Activated T-cell treated with anti-CD3 and anti-CD28 coated beads, Interleukin-2, amount 50 U/mL, for 72 hours (primary cell): ENCODE measurements around the gene ITFG2. TPM values are rescaled to one million over a fixed set of nuclear protein-coding genes. Genes with fewer than 3 reads are reported as not detected.

Experiments
- ATAC-seq, 2 donors: fragments of 150-1000 bp; cut with Tn5 transposase; replicated peaks in 1 of 2; 2 replicates each; pipeline ENCODE4 v1.10.0; 2021; ENCODE audit warnings: moderate library complexity in 2 of 2, mild to moderate bottlenecking in 1 of 2
- DNase-seq, 2 donors: peaks; one replicate each; pipeline ENCODE4 v3.0.0; 2021 to 2022; ENCODE audit warnings: mixed read lengths in 1 of 2
- H3K27ac Mint-ChIP-seq: one replicate; pipeline ENCODE4 v1.8.0; 2022; ENCODE audit warnings: mild to moderate bottlenecking, moderate library complexity, mixed read lengths
- H3K27me3 Mint-ChIP-seq: one replicate; pipeline ENCODE4 v1.8.0; 2022; ENCODE audit warnings: low read depth, mixed read lengths
- H3K36me3 Mint-ChIP-seq, 2 donors: one replicate each; pipeline ENCODE4 v1.8.0; 2022; ENCODE audit warnings: mixed read lengths in 2 of 2, mild to moderate bottlenecking in 1 of 2; ENCODE audit not compliant: insufficient read depth in 2 of 2
- H3K4me1 Mint-ChIP-seq: one replicate; pipeline ENCODE4 v1.8.0; 2022; ENCODE audit warnings: low read depth, mixed read lengths
- H3K4me3 Mint-ChIP-seq, 2 donors: one replicate each; pipeline ENCODE4 v1.8.0; 2022; ENCODE audit warnings: mild to moderate bottlenecking in 2 of 2, mixed read lengths in 2 of 2, moderate library complexity in 2 of 2
- H3K9me3 Mint-ChIP-seq, 2 donors: one replicate each; pipeline ENCODE4 v1.8.0; 2022; ENCODE audit warnings: mixed read lengths in 2 of 2
- total RNA-seq, 2 donors: library from RNA; stranded (reverse); gene quantifications; one replicate each; pipeline ENCODE4 v1.2.3, GENCODE V29; 2022

Gene ITFG2
- total RNA-seq, 2 donors from 2014 or later: 19.2 to 20.3 TPM

- Mint-ChIP-seq H3K9me3 (no peaks in the 10 kb centered on the region), H3K4me3 (no peak overlapping the region), H3K4me1 (no peaks in the 10 kb centered on the region), H3K36me3 (peaks cover 0 to 7% of the 10 kb centered on the region in 2 donors), H3K27me3 (no peaks in the 10 kb centered on the region), H3K27ac (peak overlapping the region; percentile 66)
- DNase-seq (no peak), ATAC-seq (no peak)
These were observed 13.6 kb downstream of the ITFG2 start for GRCh38 chr12:2826036-2826435.

- no peaks in the 10 kb centered on the region for H3K27me3 Mint-ChIP-seq
- H3K4me1 Mint-ChIP-seq: no peaks in the 10 kb centered on the region
- ATAC-seq (no peak), DNase-seq (no peak)
- peaks cover 0 to 7% of the 10 kb centered on the region in 2 donors for H3K36me3 Mint-ChIP-seq
- no peaks in the 10 kb centered on the region for H3K9me3 Mint-ChIP-seq
- H3K4me3 Mint-ChIP-seq: no peak overlapping the region
- no peak overlapping the region for H3K27ac Mint-ChIP-seq
These were observed 14.4 kb downstream of the ITFG2 start for GRCh38 chr12:2826721-2827515.

GRCh38 chr12:2829275-2829674 lies 16.8 kb downstream of the ITFG2 start:
- ATAC-seq (no peak), DNase-seq (no peak)
- peaks cover 0 to 7% of the 10 kb centered on the region in 2 donors for H3K36me3 Mint-ChIP-seq
- H3K4me1 Mint-ChIP-seq: no peaks in the 10 kb centered on the region
- no peak overlapping the region for H3K27ac Mint-ChIP-seq
- no peaks in the 10 kb centered on the region for H3K27me3 Mint-ChIP-seq
- no peaks in the 10 kb centered on the region for H3K9me3 Mint-ChIP-seq
- no peak overlapping the region for H3K4me3 Mint-ChIP-seq

DNA sequence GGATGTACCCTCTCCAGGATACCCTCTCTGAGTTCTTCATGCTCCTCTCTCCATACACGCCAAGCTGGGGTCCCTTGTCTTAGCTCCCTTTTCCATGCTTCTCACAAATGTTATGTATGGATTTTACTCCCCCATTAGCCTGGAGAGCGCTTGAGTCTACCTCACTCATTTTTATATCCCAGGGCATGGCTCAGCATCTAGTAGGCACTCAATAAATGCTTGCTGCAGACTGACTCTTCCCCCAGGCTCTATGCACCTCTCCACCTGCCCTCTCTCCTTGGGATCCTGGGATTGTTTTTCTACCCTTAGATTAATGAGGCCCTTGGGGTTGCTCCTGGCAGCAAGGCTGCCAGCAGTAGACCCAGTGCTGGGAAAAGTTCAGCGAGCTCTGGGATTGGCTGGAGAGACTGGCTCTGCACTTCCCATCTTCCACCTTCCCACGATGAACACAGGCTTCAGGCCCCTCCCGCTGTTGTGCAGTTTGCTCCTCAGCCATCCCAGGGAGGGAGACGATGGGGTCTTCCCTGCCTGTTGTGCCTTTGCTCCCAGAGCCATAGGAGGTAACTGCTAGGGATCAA lies 20.2 kb downstream of the ITFG2 start:
- no peak for ATAC-seq
- H3K4me1 Mint-ChIP-seq: no peaks in the 10 kb centered on the region
- H3K27me3 Mint-ChIP-seq: no peaks in the 10 kb centered on the region
- no peak overlapping the region for H3K4me3 Mint-ChIP-seq
- peak overlapping the region; percentile 24 for H3K27ac Mint-ChIP-seq
- no peaks in the 10 kb centered on the region for H3K9me3 Mint-ChIP-seq
- DNase-seq: no peak
- peaks cover 2% of the 10 kb centered on the region in 2 donors for H3K36me3 Mint-ChIP-seq

DNA sequence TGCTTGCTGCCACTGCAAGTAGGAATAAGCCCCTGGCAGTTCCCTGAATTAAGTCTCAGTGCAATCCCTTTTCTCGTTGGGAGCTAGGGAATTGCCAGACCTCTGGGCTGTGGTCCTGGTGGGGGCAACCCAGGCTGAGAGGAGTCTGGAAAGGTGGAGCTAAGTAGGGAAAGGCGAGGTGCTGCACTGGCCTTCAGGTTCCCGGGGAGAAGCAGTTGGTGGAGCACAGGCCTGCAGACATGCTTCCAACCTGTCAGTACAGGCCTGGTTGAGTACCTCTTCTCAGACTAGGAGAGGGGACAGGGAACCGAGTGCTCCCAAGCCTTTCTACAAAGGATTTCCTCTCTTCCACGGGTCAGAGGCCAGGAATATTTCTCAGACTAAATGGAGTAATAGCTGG lies 20.9 kb downstream of the ITFG2 start:
- H3K27me3 Mint-ChIP-seq: no peaks in the 10 kb centered on the region
- no peaks in the 10 kb centered on the region for H3K9me3 Mint-ChIP-seq
- DNase-seq (no peak), ATAC-seq (no peak)
- no peaks in the 10 kb centered on the region for H3K4me1 Mint-ChIP-seq
- H3K27ac Mint-ChIP-seq: no peak overlapping the region
- no peak overlapping the region for H3K4me3 Mint-ChIP-seq
- H3K36me3 Mint-ChIP-seq: peaks cover 2% of the 10 kb centered on the region in 2 donors

GRCh38 chr12:2833810-2834209 lies 21.3 kb downstream of the ITFG2 start:
- DNase-seq (no peak), ATAC-seq (no peak)
- no peak overlapping the region for H3K4me3 Mint-ChIP-seq
- no peaks in the 10 kb centered on the region for H3K9me3 Mint-ChIP-seq
- H3K27ac Mint-ChIP-seq: no peak overlapping the region
- H3K4me1 Mint-ChIP-seq: no peaks in the 10 kb centered on the region
- H3K27me3 Mint-ChIP-seq: no peaks in the 10 kb centered on the region
- peaks cover 2% of the 10 kb centered on the region in 2 donors for H3K36me3 Mint-ChIP-seq

- H3K27me3 Mint-ChIP-seq: no peaks in the 10 kb centered on the region
- peaks cover 2 to 3% of the 10 kb centered on the region in 2 donors for H3K36me3 Mint-ChIP-seq
- ATAC-seq (no peak), DNase-seq (no peak)
- H3K27ac Mint-ChIP-seq: peak within 1 kb of the TSS; percentile 22
- H3K4me1 Mint-ChIP-seq: no peaks in the 10 kb centered on the region
- no peaks in the 10 kb centered on the region for H3K9me3 Mint-ChIP-seq
- no peak within 1 kb of the TSS for H3K4me3 Mint-ChIP-seq
These were observed 22.4 kb downstream of the ITFG2 start, which contains the start of gene NRIP2 for GRCh38 chr12:2834581-2835491. TSS of gene NRIP2 (minus strand) at chr12:2835035. CDS start at chr12:2834983, 52 bp downstream.

GRCh38 chr12:2835691-2836403 lies 23.4 kb downstream of the ITFG2 start:
- DNase-seq (no peak), ATAC-seq (no peak)
- Mint-ChIP-seq H3K27me3 (no peaks in the 10 kb centered on the region), H3K9me3 (no peaks in the 10 kb centered on the region), H3K27ac (peak overlapping the region; percentile 22), H3K4me3 (no peak overlapping the region), H3K36me3 (peaks cover 2 to 4% of the 10 kb centered on the region in 2 donors), H3K4me1 (no peaks in the 10 kb centered on the region)

GRCh38 chr12:2836574-2836973 lies 24.1 kb downstream of the ITFG2 start:
- Mint-ChIP-seq H3K4me1 (no peaks in the 10 kb centered on the region), H3K4me3 (no peak overlapping the region), H3K27me3 (no peaks in the 10 kb centered on the region), H3K27ac (no peak overlapping the region), H3K36me3 (peaks cover 2 to 4% of the 10 kb centered on the region in 2 donors), H3K9me3 (no peaks in the 10 kb centered on the region)
- DNase-seq: no peak
- no peak for ATAC-seq

DNA sequence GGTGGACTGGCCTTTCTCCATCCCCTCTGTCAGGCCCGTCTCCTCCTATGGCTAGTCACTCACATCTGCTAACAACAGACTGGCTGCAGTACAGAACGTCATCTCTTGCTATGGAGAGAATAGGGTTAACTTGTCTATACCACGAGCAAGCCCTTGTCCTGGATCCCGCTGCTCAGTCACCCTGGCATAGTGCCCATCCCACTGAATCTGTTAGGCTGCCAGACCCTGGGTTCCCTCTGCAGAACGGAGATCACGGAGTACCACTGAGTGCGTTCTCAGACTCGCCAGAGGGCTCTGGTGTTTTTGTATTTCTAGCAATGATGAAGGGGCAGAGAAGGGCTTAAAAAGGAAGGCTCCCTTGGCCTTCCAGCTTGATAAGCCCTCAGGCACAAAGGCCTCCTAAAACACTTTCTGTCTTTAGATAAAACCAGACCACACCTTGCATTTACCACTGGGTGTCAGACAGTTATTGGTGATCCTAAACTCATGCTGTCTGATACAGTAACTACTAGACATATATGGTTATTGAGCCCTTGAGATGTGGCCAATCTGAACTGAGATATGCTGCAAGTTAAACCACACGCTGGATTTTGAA lies 28.7 kb downstream of the ITFG2 start:
- Mint-ChIP-seq H3K4me3 (no peak overlapping the region), H3K36me3 (peaks cover 2 to 6% of the 10 kb centered on the region in 2 donors), H3K9me3 (no peaks in the 10 kb centered on the region), H3K27ac (no peak overlapping the region), H3K4me1 (no peaks in the 10 kb centered on the region), H3K27me3 (no peaks in the 10 kb centered on the region)
- DNase-seq (no peak), ATAC-seq (no peak)

GRCh38 chr12:2842948-2843347 lies 30.5 kb downstream of the ITFG2 start:
- Mint-ChIP-seq H3K4me1 (no peaks in the 10 kb centered on the region), H3K27me3 (no peaks in the 10 kb centered on the region), H3K27ac (no peak overlapping the region), H3K9me3 (no peaks in the 10 kb centered on the region), H3K36me3 (peaks cover 2 to 8% of the 10 kb centered on the region in 2 donors), H3K4me3 (no peak overlapping the region)
- ATAC-seq (no peak), DNase-seq (no peak)

GRCh38 chr12:2844786-2845185 lies 32.3 kb downstream of the ITFG2 start:
- Mint-ChIP-seq H3K27me3 (no peaks in the 10 kb centered on the region), H3K4me3 (no peak overlapping the region), H3K27ac (no peak overlapping the region), H3K9me3 (no peaks in the 10 kb centered on the region), H3K4me1 (no peaks in the 10 kb centered on the region), H3K36me3 (peaks cover 2 to 7% of the 10 kb centered on the region in 2 donors)
- no peak for ATAC-seq
- DNase-seq: no peak
